Iris pigment epithelial cell (primary cell): ENCODE measurements around the gene STK39.
"Not testable (repeated sequence)": the region's sequence is repeated elsewhere in the genome, so short reads cannot be mapped to it uniquely, and the experiment has no call there.

Experiments used
- DNase-seq: peaks from one replicate; pipeline ENCODE4 v3.0.0-alpha.2; 2011; ENCODE audit warnings: low read depth

STK39 gene

GRCh38 chr2:168085801-168086361, 161.5 kb downstream of the STK39 start:
- no peak for DNase-seq

- no peak for DNase-seq
Measured at GRCh38 chr2:168084288-168084687, 163.1 kb downstream of the STK39 start.

- not testable (repeated sequence) for DNase-seq
Measured at GRCh38 chr2:168081452-168081851, 165.9 kb downstream of the STK39 start.

GRCh38 chr2:168079236-168079635, 168.2 kb downstream of the STK39 start:
- no peak for DNase-seq

GRCh38 chr2:168076731-168077130, 170.7 kb downstream of the STK39 start:
- no peak for DNase-seq

GRCh38 chr2:168075446-168075845, 171.9 kb downstream of the STK39 start:
- DNase-seq, result no peak

GRCh38 chr2:168072626-168073303, 174.6 kb downstream of the STK39 start:
- DNase-seq, result no peak

GRCh38 chr2:168064011-168064998, 183.1 kb downstream of the STK39 start:
- DNase-seq, result no peak

GRCh38 chr2:168062936-168063335, 184.5 kb downstream of the STK39 start:
- DNase-seq, result no peak

- no peak for DNase-seq
Measured at GRCh38 chr2:168062054-168062453, 185.3 kb downstream of the STK39 start.

GRCh38 chr2:168060986-168061750, 186.2 kb downstream of the STK39 start:
- DNase-seq, result peak; percentile 61

GRCh38 chr2:168059758-168060157, 187.6 kb downstream of the STK39 start:
- no peak for DNase-seq

- no peak for DNase-seq
Measured at GRCh38 chr2:168058675-168059074, 188.7 kb downstream of the STK39 start.

GRCh38 chr2:168056242-168056787, 191.1 kb downstream of the STK39 start:
- no peak for DNase-seq

- DNase-seq, result no peak
Measured at GRCh38 chr2:168054657-168055056, 192.7 kb downstream of the STK39 start.

GRCh38 chr2:168053676-168054075, 193.7 kb downstream of the STK39 start:
- DNase-seq, result no peak

GRCh38 chr2:168052773-168053172, 194.6 kb downstream of the STK39 start:
- no peak for DNase-seq

GRCh38 chr2:168050377-168050776, 197.0 kb downstream of the STK39 start:
- no peak for DNase-seq

- DNase-seq, result no peak
Measured at GRCh38 chr2:168049609-168050008, 197.8 kb downstream of the STK39 start.

- no peak for DNase-seq
Measured at GRCh38 chr2:168047091-168047690, 200.2 kb downstream of the STK39 start.

GRCh38 chr2:168044579-168044978, 202.8 kb downstream of the STK39 start:
- DNase-seq, result no peak
